Activated T-helper 1 cell treated with Interleukin-2 at 50 U/mL for 16 hours (primary cell): ENCODE results near the gene ALLC.

Source experiments
- DNase-seq: peaks from one replicate; pipeline ENCODE4 v3.0.0-alpha.2; 2020; ENCODE audit warnings: low read depth

The ALLC gene

GRCh38 chr2:3725458-3726250 lies 67.7 kb downstream of the ALLC start:
- DNase-seq: no peak

GRCh38 chr2:3726511-3726910 lies 68.5 kb downstream of the ALLC start:
- no peak for DNase-seq

- DNase-seq: no peak
Observed at GRCh38 chr2:3727397-3728045, 69.5 kb downstream of the ALLC start.

- DNase-seq: no peak
Observed at GRCh38 chr2:3728104-3729054, 70.4 kb downstream of the ALLC start.

- DNase-seq: no peak
Observed at GRCh38 chr2:3729055-3729448, 71.1 kb downstream of the ALLC start.

- DNase-seq: no peak
Observed at GRCh38 chr2:3729786-3730185, 71.8 kb downstream of the ALLC start.

GRCh38 chr2:3730646-3731045 lies 72.6 kb downstream of the ALLC start:
- DNase-seq: no peak

- no peak for DNase-seq
Observed at GRCh38 chr2:3731829-3732228, 73.8 kb downstream of the ALLC start.

- DNase-seq: no peak
Observed at GRCh38 chr2:3736112-3736511, 78.1 kb downstream of the ALLC start.

GRCh38 chr2:3737128-3737527 lies 79.1 kb downstream of the ALLC start:
- DNase-seq: no peak

GRCh38 chr2:3738454-3738853 lies 80.5 kb downstream of the ALLC start:
- DNase-seq: no peak

- no peak for DNase-seq
Observed at GRCh38 chr2:3739313-3739712, 81.3 kb downstream of the ALLC start.

- no peak for DNase-seq
Observed at GRCh38 chr2:3741396-3741795, 83.4 kb downstream of the ALLC start.

GRCh38 chr2:3741867-3742602 lies 84.0 kb downstream of the ALLC start:
- DNase-seq: no peak

GRCh38 chr2:3742743-3743508 lies 84.9 kb downstream of the ALLC start:
- no peak for DNase-seq

GRCh38 chr2:3743951-3744555 lies 86.1 kb downstream of the ALLC start:
- no peak for DNase-seq

GRCh38 chr2:3745920-3746319 lies 87.9 kb downstream of the ALLC start:
- no peak for DNase-seq

GRCh38 chr2:3747032-3747654 lies 89.1 kb downstream of the ALLC start:
- no peak for DNase-seq

GRCh38 chr2:3747826-3748225 lies 89.8 kb downstream of the ALLC start:
- no peak for DNase-seq

- DNase-seq: no peak
Observed at GRCh38 chr2:3749201-3749600, 91.2 kb downstream of the ALLC start.
